MM.1S (cell line): ENCODE measurements around the gene MACIR.

Source experiments
- EZH2 ChIP-seq: fragments of 300-600 bp; sonication (generic); optimal IDR thresholded peaks from 2 replicates; pipeline ENCODE3; 2017; ENCODE audit warnings: low read depth, mild to moderate bottlenecking, antibody characterized with exemption, low read length, mixed read lengths
- EZH2phosphoT487 ChIP-seq: fragments of 300-600 bp; sonication (generic); IDR thresholded peaks from 2 replicates; pipeline ENCODE4 v1.6.1; 2018; ENCODE audit warnings: antibody characterized with exemption, low read length
- TF ChIP-seq, protein P1 (sequence below): fragments of 300-600 bp; sonication (generic); IDR thresholded peaks from 2 replicates; pipeline ENCODE4 v1.5.1; 2016; ENCODE audit warnings: antibody characterized with exemption, low read length, mixed read lengths

DNA sequence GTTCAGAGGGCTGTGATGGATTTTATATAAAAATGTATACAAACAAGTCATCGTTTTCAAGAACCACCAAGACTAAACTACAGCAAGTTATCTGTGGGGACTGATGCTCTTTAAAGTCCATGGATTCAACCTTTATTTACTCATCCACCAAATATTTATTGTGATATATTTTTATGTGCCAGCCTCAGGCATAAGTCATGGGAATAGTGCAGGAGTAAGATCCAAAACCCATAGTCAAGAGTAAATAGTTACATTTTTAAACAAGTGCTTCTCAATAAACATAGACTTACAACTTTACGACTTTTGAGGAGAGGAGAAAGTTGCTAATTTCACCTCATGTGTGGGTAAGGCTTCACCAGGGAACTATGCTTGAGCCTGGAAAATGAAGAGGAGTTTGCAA is 24.6 kb downstream of the MACIR start:
- TF ChIP-seq, protein P1, sequence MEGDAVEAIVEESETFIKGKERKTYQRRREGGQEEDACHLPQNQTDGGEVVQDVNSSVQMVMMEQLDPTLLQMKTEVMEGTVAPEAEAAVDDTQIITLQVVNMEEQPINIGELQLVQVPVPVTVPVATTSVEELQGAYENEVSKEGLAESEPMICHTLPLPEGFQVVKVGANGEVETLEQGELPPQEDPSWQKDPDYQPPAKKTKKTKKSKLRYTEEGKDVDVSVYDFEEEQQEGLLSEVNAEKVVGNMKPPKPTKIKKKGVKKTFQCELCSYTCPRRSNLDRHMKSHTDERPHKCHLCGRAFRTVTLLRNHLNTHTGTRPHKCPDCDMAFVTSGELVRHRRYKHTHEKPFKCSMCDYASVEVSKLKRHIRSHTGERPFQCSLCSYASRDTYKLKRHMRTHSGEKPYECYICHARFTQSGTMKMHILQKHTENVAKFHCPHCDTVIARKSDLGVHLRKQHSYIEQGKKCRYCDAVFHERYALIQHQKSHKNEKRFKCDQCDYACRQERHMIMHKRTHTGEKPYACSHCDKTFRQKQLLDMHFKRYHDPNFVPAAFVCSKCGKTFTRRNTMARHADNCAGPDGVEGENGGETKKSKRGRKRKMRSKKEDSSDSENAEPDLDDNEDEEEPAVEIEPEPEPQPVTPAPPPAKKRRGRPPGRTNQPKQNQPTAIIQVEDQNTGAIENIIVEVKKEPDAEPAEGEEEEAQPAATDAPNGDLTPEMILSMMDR = no peak
- TF ChIP-seq EZH2 = no peak
- TF ChIP-seq EZH2phosphoT487 = no peak
